Heart left ventricle (tissue), 16 donors: ENCODE data around the gene TRIM40. TPM values are rescaled to one million over a fixed set of nuclear protein-coding genes. Genes with fewer than 3 reads are reported as not detected.
A peak's percentile ranks its signal among the peaks of the same experiment; 100 is the strongest.

Source experiments
- ATAC-seq, 4 donors: fragments of 200-7000 bp; cut with Tn5 transposase; one replicate each; pipeline ENCODE4 v1.9.1; 2020 to 2022; ENCODE audit warnings: moderate library complexity in 4 of 4, mild to moderate bottlenecking in 3 of 4, moderate number of reproducible peaks in 1 of 4
- DNase-seq, 5 donors: peaks; one replicate each; pipeline ENCODE4 v3.0.0-alpha.2; 2020
- H3K27ac ChIP-seq, 12 donors: fragments of 200-600 bp; sonication (generic) in 4 of 12; one replicate each; pipeline versions ENCODE4 v1.5.0 to v1.8.0; 2016 to 2022; ENCODE audit warnings: mild to moderate bottlenecking in 2 of 12
- H3K27me3 ChIP-seq, 9 donors: fragments of 200-600 bp; sonication (generic) in 2 of 9; one replicate each; pipeline versions ENCODE4 v1.5.1 to v1.8.0; 2016 to 2022; ENCODE audit warnings: mild to moderate bottlenecking in 3 of 9
- H3K36me3 ChIP-seq, 9 donors: fragments of 200-600 bp; sonication (generic) in 2 of 9; one replicate each; pipeline versions ENCODE4 v1.5.0 to v1.8.0; 2018 to 2022; ENCODE audit warnings: mild to moderate bottlenecking in 2 of 9
- H3K4me1 ChIP-seq, 12 donors: fragments of 200-600 bp; sonication (generic) in 4 of 12; one replicate each; pipeline versions ENCODE4 v1.5.0 to v1.8.0; 2016 to 2022; ENCODE audit warnings: mild to moderate bottlenecking in 3 of 12
- H3K4me3 ChIP-seq, 12 donors: fragments of 200-600 bp; sonication (generic) in 4 of 12; one replicate each; pipeline versions ENCODE4 v1.5.0 to v1.8.0; 2017 to 2022; ENCODE audit warnings: mild to moderate bottlenecking in 9 of 12, moderate library complexity in 4 of 12
- H3K9me3 ChIP-seq, 12 donors: fragments of 200-600 bp; sonication (generic) in 4 of 12; one replicate each; pipeline versions ENCODE4 v1.5.0 to v1.8.0; 2016 to 2022; ENCODE audit warnings: mild to moderate bottlenecking in 1 of 12
- CTCF ChIP-seq, 12 donors: fragments of 200-600 bp; sonication (generic) in 4 of 12; IDR thresholded peaks; one replicate each; pipeline versions ENCODE4 v1.5.0 to v1.8.0; 2018 to 2022; ENCODE audit warnings: antibody characterized with exemption in 12 of 12, mild to moderate bottlenecking in 5 of 12
- POLR2A ChIP-seq, 2 donors: fragments of 450-650 bp; IDR thresholded peaks; one replicate each; pipeline ENCODE4 v1.6.1; 2017; ENCODE audit warnings: antibody characterized with exemption in 2 of 2, mild to moderate bottlenecking in 2 of 2, moderate library complexity in 2 of 2
- WGBS, 4 donors: extraction: QIAGEN DNeasy Blood & Tissue Kit in 2 of 4; methylation state at CpG; one replicate each; pipeline versions ENCODE4 v1.1.5 to v1.1.7; 2013 to 2018; 5-methylcytosine and 5-hydroxymethylcytosine counted together
- intact Hi-C, 10 donors: fragments of 100-400 bp; cut with DNase I; formaldehyde crosslinking; loops; one replicate each; pipeline versions ENCODE4 v1.11.1 to v1.14.2; 2022
- polyA plus RNA-seq, 2 donors: library from polyadenylated mRNA; stranded (reverse); fragments of 200-250 nt; gene quantifications; one replicate each; pipeline ENCODE4 v1.2.3, GENCODE V29; 2013
- total RNA-seq, 9 donors: library from RNA; depleted of rRNA in 2 of 9; stranded (reverse); fragments of >200 nt in 2 of 9; fragmentation: NEBNext Ultra II Directional in 3 of 9; extraction: Animal tissue kit (Norgen Biotek cat#: 25700) in 3 of 9; gene quantifications; one replicate each; pipeline versions ENCODE4 v1.1.0 to v1.2.4, GENCODE V29; 2016 to 2023
- donor health status: ischemic (EF 13 %, LVEDD 7.1; RV severe dilation, severe dysfunction).
- donor health status: healthy with polysubstance abuse.
- donor health status: DM: no; HTN: yes; CAD: no.
- donor health status: DM: no; HTN: no; CAD: no.
- donor health status: ischemic (EF 25% LVEDD 6.9; RV normal size, moderate dysfunction).
- donor health status: ischemic (EF 25% LVEDD 5.7; RV mildly dilated, moderate dysfunction).
- donor health status: healthy.
- donor health status: DM: yes; HTN: yes; CAD: no.
- donor health status: ischemic (EF 35%, LVEDD 5.7; RV mildly dilated, moderate dysfunction).
- donor health status: nonischemic (EF 11% LVEDD 7.7; RV severe dilation, severe dysfunction).
- donor health status: DM: yes; HTN: yes; CAD: no.
- donor health status: PGD.
- donor health status: ischemic (EF 29% LVEDD 5.4; RV normal size, mild dysfunction).
- donor health status: nonischemic (EF 23%, LVEDD 6.1; RV moderate dilation, normal function).

TRIM40 gene
- total and polyA plus RNA-seq, 11 donors: not detected

GRCh38 chr6:30103872-30104179 is 32.1 kb upstream of the TRIM40 start:
- Histone ChIP-seq H3K27ac (peak overlapping the region in 1 of 12 donors; percentile 24), H3K4me3 (peak overlapping the region in 11 of 12 donors; percentile 21 to 60 (median 46)), H3K36me3 (no peaks in the 10 kb centered on the region), H3K27me3 (peaks cover 0 to 48% (median 22%) of the 10 kb centered on the region in 9 donors), H3K4me1 (peaks cover 0 to 38% (median 28%) of the 10 kb centered on the region in 12 donors), H3K9me3 (no peaks in the 10 kb centered on the region)
- DNase-seq (no peak), ATAC-seq (no peak)
- WGBS, 4 donors: 45 to 56% (median 49%) methylated on average over 3 of the region's 3 CpGs
- intact Hi-C loops: loop anchor here (1.0 to 5.0 kb wide), 9 partner anchors 25 to 69 kb away; partner anchors contain the start of genes PPP1R11 (in 6 of the 10) and POLR1H (in 1 of the 10)
- TF ChIP-seq CTCF (IDR thresholded peaks at IDR 0.05): no peak
- TF ChIP-seq POLR2A (IDR thresholded peaks at IDR 0.05): no peak

DNA sequence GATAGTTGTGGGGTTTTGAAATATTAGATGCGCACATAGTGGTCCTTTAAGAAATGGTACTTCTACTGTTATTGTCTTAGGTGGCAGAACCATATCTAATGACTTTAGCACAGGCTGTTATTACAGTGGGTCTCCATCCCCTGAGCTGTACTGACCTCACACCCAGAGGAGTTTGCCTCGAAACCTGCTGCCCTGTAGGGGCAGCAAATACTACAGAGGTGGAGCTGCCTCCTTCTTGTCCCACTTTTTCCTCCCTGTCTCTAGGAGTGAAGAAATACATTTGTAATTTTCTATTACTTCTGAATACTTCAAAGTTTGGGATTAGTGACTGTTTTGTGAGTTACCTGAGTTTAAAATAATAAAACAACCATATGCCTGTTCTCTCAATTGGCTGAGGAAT is 31.3 kb upstream of the TRIM40 start:
- H3K36me3 ChIP-seq: no peaks in the 10 kb centered on the region
- H3K27ac ChIP-seq: no peak overlapping the region
- H3K27me3 ChIP-seq: peaks cover 0 to 48% (median 23%) of the 10 kb centered on the region in 9 donors
- intact Hi-C loops: loop anchor here in 6 of 10 donors (5.0 kb wide), 3 partner anchors 37 to 68 kb away; partner anchors contain the start of genes PPP1R11 (in 5 of the 6) and POLR1H (in 1 of the 6)
- no peaks in the 10 kb centered on the region for H3K9me3 ChIP-seq
- no peak for DNase-seq
- ATAC-seq: no peak
- 77 to 100% (median 87%) methylated on average over 2 of the region's 2 CpGs for WGBS, 4 donors
- TF ChIP-seq CTCF (IDR thresholded peaks at IDR 0.05) (no peak), POLR2A (IDR thresholded peaks at IDR 0.05) (no peak)
- H3K4me3 ChIP-seq: no peak overlapping the region
- H3K4me1 ChIP-seq: peaks cover 0 to 38% (median 28%) of the 10 kb centered on the region in 12 donors

DNA sequence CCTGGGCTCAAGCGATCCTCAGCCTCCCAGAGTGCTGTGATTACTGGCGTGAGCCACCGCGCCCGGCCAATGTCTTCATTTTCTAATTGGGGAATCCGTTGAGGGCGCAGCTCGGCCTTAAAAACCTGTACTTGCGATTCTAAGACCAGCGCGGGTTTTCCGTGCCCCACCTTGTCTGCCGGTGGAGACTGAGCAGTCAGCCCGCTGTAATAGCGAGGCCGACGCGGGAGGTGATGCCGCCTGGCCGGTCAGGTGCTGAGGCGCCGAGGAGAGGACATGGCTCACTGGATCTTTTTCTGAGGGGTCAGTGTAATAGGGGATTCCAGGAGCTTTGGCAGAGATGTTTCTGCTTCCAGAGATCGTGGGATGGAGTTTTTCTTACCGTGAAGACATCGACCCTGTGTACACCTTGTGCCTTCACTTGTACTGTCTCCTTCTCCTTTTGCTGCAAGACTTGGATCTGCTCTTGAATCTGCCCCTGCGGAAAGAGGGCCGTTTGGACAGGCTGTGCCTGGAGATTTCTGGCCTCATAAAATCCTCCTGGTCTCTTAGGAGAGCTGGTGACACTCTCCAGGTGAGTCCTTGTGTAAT is 24.6 kb upstream of the TRIM40 start:
- no peaks in the 10 kb centered on the region for H3K36me3 ChIP-seq
- ATAC-seq: no peak
- H3K27me3 ChIP-seq: peaks cover 0 to 86% (median 29%) of the 10 kb centered on the region in 9 donors
- TF ChIP-seq POLR2A (IDR thresholded peaks at IDR 0.05): no peak
- TF ChIP-seq CTCF (IDR thresholded peaks at IDR 0.05): no peak
- H3K4me3 ChIP-seq: no peak overlapping the region
- WGBS, 4 donors: 32 to 65% (median 55%) methylated on average over 25 to 27 of the region's 27 CpGs
- H3K27ac ChIP-seq: no peak overlapping the region
- no peak for DNase-seq
- intact Hi-C loops: no loop called here
- no peaks in the 10 kb centered on the region for H3K9me3 ChIP-seq
- peaks cover 0 to 6% (median 0%) of the 10 kb centered on the region in 12 donors for H3K4me1 ChIP-seq

GRCh38 chr6:30112402-30112994 is 23.4 kb upstream of the TRIM40 start:
- Histone ChIP-seq H3K4me3 (no peak overlapping the region), H3K9me3 (no peaks in the 10 kb centered on the region), H3K27me3 (peaks cover 0 to 87% (median 29%) of the 10 kb centered on the region in 9 donors), H3K4me1 (peaks cover 0 to 6% (median 0%) of the 10 kb centered on the region in 12 donors), H3K27ac (no peak overlapping the region), H3K36me3 (no peaks in the 10 kb centered on the region)
- ATAC-seq (no peak), DNase-seq (no peak)
- WGBS, 4 donors: 71 to 79% (median 75%) methylated on average over 10 of the region's 10 CpGs
- intact Hi-C loops: no loop called here
- TF ChIP-seq POLR2A (IDR thresholded peaks at IDR 0.05): no peak
- TF ChIP-seq CTCF (IDR thresholded peaks at IDR 0.05): no peak
